Bronchial epithelial cell (primary cell): ENCODE data around the gene RGS3. TPM values are rescaled to one million over a fixed set of nuclear protein-coding genes. Genes with fewer than 3 reads are reported as not detected.
A peak's percentile ranks its signal among the peaks of the same experiment; 100 is the strongest.

ENCODE experiments used
- DNase-seq: peaks from one replicate; pipeline ENCODE4 v3.0.0-alpha.2; 2010; ENCODE audit warnings: low read depth
- FAIRE-seq: peaks from 2 replicates; lab custom pipeline; 2011; peaks lifted over from hg19 to GRCh38; lab: Jason Lieb, UNC
- H3K27me3 ChIP-seq: 2 replicates; pipeline ENCODE4 v1.5.1; 2011; ENCODE audit warnings: low read length; ENCODE audit not compliant: control insufficient read depth, insufficient read depth
- H3K36me3 ChIP-seq: 2 replicates; pipeline ENCODE4 v1.5.1; 2011; ENCODE audit warnings: low read length; ENCODE audit not compliant: control insufficient read depth, insufficient read depth
- H3K4me3 ChIP-seq: 2 replicates; pipeline ENCODE4 v1.5.1; 2011; ENCODE audit warnings: mild to moderate bottlenecking, low read depth, low read length, control low read depth
- CTCF ChIP-seq: IDR thresholded peaks from 2 replicates; pipeline ENCODE4 v1.5.1; 2011; ENCODE audit warnings: mild to moderate bottlenecking, moderate library complexity, low read length, control low read depth, inconsistent platforms; ENCODE audit not compliant: insufficient read depth, severe bottlenecking
- total RNA-seq: library from RNA; depleted of rRNA; stranded (reverse); fragments of >200 nt; gene quantifications from 2 replicates; pipeline ENCODE4 v1.2.1, GENCODE V29; 2014

The RGS3 gene
- total RNA-seq, 1 donor from 2014 or later, result 22.1 TPM

- no peaks in the 10 kb centered on the region for H3K36me3 ChIP-seq
- FAIRE-seq (no peak), DNase-seq (no peak)
- TF ChIP-seq CTCF, result no peak
- no peak overlapping the region for H3K4me3 ChIP-seq
- H3K27me3 ChIP-seq, result no peaks in the 10 kb centered on the region
These were observed 65.3 kb downstream of the RGS3 start for GRCh38 chr9:113528811-113529210.

GRCh38 chr9:113529336-113530009 lies 65.9 kb downstream of the RGS3 start:
- FAIRE-seq, result no peak
- Histone ChIP-seq H3K27me3 (no peaks in the 10 kb centered on the region), H3K36me3 (no peaks in the 10 kb centered on the region), H3K4me3 (no peak overlapping the region)
- no peak for TF ChIP-seq CTCF
- no peak for DNase-seq

- Histone ChIP-seq H3K36me3 (no peaks in the 10 kb centered on the region), H3K4me3 (no peak overlapping the region), H3K27me3 (no peaks in the 10 kb centered on the region)
- TF ChIP-seq CTCF, result no peak
- DNase-seq (no peak), FAIRE-seq (peak; percentile 66)
These were observed 66.6 kb downstream of the RGS3 start for GRCh38 chr9:113530022-113530635.

- H3K27me3 ChIP-seq, result no peaks in the 10 kb centered on the region
- no peak overlapping the region for H3K4me3 ChIP-seq
- DNase-seq (no peak), FAIRE-seq (peak; percentile 55)
- no peaks in the 10 kb centered on the region for H3K36me3 ChIP-seq
- TF ChIP-seq CTCF, result no peak
These were observed 67.4 kb downstream of the RGS3 start for GRCh38 chr9:113530942-113531341.

GRCh38 chr9:113531919-113532808 lies 68.6 kb downstream of the RGS3 start:
- DNase-seq, result no peak
- TF ChIP-seq CTCF, result no peak

More at GRCh38 chr9:113531919-113532808, 68.6 kb downstream of the RGS3 start:
- Histone ChIP-seq H3K4me3 (no peak overlapping the region), H3K27me3 (no peaks in the 10 kb centered on the region), H3K36me3 (no peaks in the 10 kb centered on the region)
- no peak for FAIRE-seq
